Measurements from ENCODE around the gene SIGLEC14. TPM values are rescaled to one million over a fixed set of nuclear protein-coding genes. Genes with fewer than 3 reads are reported as not detected.
A peak's percentile ranks its signal among the peaks of the same experiment; 100 is the strongest.
"Not testable (repeated sequence)": the region's sequence is repeated elsewhere in the genome, so short reads cannot be mapped to it uniquely, and the experiment has no call there.

Gene SIGLEC14
- total RNA-seq, 1 experiment from 2014 or later: not detected

DNA sequence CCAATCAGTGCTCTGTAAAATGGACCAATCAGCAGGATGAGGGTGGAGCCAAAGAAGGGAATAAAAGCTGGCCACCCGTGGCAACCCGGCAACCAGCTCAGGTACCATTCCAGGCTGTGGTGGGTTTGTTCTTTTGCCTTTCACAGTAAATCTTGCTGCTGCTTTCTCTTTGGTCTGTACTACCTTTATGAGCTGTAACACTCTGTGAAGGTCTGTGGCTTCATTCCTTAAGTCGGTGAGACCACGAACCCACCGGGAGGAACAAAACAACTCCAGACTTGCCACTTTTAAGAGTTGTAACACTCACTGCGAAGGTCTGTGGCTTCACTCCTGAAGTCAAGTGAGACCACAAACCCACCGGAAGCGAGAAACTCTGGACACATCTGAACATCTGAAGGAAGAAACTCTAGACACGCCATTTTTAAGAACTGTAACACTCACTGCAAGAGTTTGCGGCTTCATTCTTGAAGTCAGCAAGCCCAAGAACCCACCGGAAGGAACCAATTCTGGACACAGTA lies 30.0 kb upstream of the SIGLEC14 start:
- TF ChIP-seq, protein P1, sequence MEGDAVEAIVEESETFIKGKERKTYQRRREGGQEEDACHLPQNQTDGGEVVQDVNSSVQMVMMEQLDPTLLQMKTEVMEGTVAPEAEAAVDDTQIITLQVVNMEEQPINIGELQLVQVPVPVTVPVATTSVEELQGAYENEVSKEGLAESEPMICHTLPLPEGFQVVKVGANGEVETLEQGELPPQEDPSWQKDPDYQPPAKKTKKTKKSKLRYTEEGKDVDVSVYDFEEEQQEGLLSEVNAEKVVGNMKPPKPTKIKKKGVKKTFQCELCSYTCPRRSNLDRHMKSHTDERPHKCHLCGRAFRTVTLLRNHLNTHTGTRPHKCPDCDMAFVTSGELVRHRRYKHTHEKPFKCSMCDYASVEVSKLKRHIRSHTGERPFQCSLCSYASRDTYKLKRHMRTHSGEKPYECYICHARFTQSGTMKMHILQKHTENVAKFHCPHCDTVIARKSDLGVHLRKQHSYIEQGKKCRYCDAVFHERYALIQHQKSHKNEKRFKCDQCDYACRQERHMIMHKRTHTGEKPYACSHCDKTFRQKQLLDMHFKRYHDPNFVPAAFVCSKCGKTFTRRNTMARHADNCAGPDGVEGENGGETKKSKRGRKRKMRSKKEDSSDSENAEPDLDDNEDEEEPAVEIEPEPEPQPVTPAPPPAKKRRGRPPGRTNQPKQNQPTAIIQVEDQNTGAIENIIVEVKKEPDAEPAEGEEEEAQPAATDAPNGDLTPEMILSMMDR (conservative IDR thresholded peaks at IDR 0.05; ENCODE audit: low read depth, low read length): no peak
- TF ChIP-seq EZH2 (IDR thresholded peaks at IDR 0.05; ENCODE audit: borderline replicate concordance, low read depth, low read length, poor library complexity, severe bottlenecking): no peak
- intact Hi-C loops (cut with micrococcal nuclease; ENCODE audit: unreplicated experiment): no loop called here
- Histone ChIP-seq H3K4me3 (ENCODE audit: low read depth, low read length, poor library complexity, severe bottlenecking) (no peak overlapping the region), H3K9me3 (ENCODE audit: low read depth, low read length, poor library complexity, severe bottlenecking) (no peaks in the 10 kb centered on the region), H3K27me3 (replicated peaks; ENCODE audit: insufficient read depth, low read depth, low read length, poor library complexity) (peaks cover 17% of the 10 kb centered on the region), H3K27ac (ENCODE audit: low read depth, low read length, poor library complexity, severe bottlenecking) (no peak overlapping the region), H3K36me3 (ENCODE audit: insufficient read depth, low read length, poor library complexity, severe bottlenecking) (no peaks in the 10 kb centered on the region), H3K4me1 (ENCODE audit: insufficient read depth, low read length, poor library complexity, severe bottlenecking) (peaks cover 4% of the 10 kb centered on the region)
- CTCF ChIA-PET: interaction anchor here (1.9 kb wide), 1 partner anchor 16 kb away, joined by 7 read pairs; no protein-coding TSS in a partner anchor
- no peak for DNase-seq (ENCODE audit: low spot score)
- BruUV-seq (replicated peaks): no TSS peak
- POLR2A ChIA-PET (ENCODE audit: low non-redundant PET): no interaction called here

DNA sequence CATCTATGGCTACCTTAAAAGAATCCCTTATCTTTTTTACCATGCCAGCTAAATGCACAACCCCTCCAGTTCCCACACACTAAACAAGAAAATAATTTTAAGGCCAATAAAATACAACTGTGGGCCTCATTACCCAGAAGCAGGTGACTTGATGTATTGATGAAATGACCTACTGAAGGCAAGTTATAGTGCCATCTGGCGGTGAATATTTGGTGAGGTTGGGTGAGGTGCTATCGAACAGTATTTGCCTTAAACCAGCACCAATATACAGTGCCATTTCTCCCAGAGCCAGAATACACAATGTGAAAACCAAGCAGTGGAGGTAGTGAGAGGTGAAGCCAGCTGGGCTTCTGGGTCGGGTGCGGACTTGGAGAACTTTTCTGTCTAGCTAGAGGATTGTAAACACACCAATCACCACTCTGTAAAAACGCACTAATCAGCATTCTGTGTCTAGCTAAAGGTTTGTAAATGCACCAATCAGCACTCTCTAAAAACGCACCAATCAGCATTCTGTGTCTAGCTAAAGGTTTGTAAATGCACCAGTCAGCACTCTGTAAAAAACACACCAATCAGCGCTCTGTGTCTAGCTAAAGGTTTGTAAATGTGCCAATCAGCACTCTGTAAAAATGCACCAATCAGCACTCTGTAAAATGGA lies 29.4 kb upstream of the SIGLEC14 start:
- BruUV-seq (replicated peaks); intact Hi-C loops (cut with micrococcal nuclease; ENCODE audit: unreplicated experiment): not testable (repeated sequence)
- peak; percentile 47 for DNase-seq (ENCODE audit: low spot score)

DNA sequence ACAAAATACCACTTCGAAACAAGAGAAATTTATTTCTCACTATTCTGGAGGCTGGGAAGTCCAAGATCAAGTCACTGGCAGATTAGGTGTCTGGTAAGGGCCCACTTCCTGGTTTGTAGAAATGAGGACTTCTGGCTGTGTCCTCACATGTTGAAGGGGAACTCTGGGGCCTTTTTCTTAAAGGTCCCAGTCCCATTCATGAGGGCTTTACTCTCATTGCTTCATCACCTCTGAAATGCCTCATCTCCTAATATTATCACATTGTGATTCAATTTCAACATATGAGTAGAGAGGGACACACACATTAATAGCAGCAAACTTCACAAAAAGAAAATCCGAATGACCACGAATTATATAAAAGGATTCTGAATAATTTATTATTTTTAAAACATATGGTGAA lies 21.6 kb upstream of the SIGLEC14 start:
- POLR2A ChIA-PET (ENCODE audit: low non-redundant PET): no interaction called here

More for the DNA sequence above, 29.4 kb upstream of the SIGLEC14 start:
- H3K4me1 ChIP-seq (ENCODE audit: insufficient read depth, low read length, poor library complexity, severe bottlenecking); H3K36me3 ChIP-seq (ENCODE audit: insufficient read depth, low read length, poor library complexity, severe bottlenecking); H3K4me3 ChIP-seq (ENCODE audit: low read depth, low read length, poor library complexity, severe bottlenecking); H3K27ac ChIP-seq (ENCODE audit: low read depth, low read length, poor library complexity, severe bottlenecking); H3K9me3 ChIP-seq (ENCODE audit: low read depth, low read length, poor library complexity, severe bottlenecking); POLR2A ChIA-PET (ENCODE audit: low non-redundant PET): not testable (repeated sequence)
- TF ChIP-seq, protein P1 (conservative IDR thresholded peaks at IDR 0.05; ENCODE audit: low read depth, low read length): peak; percentile 60
- CTCF ChIA-PET: interaction anchor here (1.9 kb wide), 1 partner anchor 15 kb away, joined by 7 read pairs; no protein-coding TSS in a partner anchor
- peaks cover 17% of the 10 kb centered on the region for H3K27me3 ChIP-seq (replicated peaks; ENCODE audit: insufficient read depth, low read depth, low read length, poor library complexity)

More for the DNA sequence above, 21.6 kb upstream of the SIGLEC14 start:
- H3K9me3 ChIP-seq (ENCODE audit: low read depth, low read length, poor library complexity, severe bottlenecking): no peaks in the 10 kb centered on the region
- BruUV-seq (replicated peaks): no TSS peak
- H3K27me3 ChIP-seq (replicated peaks; ENCODE audit: insufficient read depth, low read depth, low read length, poor library complexity): peaks cover 20% of the 10 kb centered on the region
- H3K36me3 ChIP-seq (ENCODE audit: insufficient read depth, low read length, poor library complexity, severe bottlenecking): no peaks in the 10 kb centered on the region
- CTCF ChIA-PET: no interaction called here
- TF ChIP-seq EZH2 (IDR thresholded peaks at IDR 0.05; ENCODE audit: borderline replicate concordance, low read depth, low read length, poor library complexity, severe bottlenecking): no peak
- TF ChIP-seq, protein P1 (conservative IDR thresholded peaks at IDR 0.05; ENCODE audit: low read depth, low read length): no peak
- H3K4me1 ChIP-seq (ENCODE audit: insufficient read depth, low read length, poor library complexity, severe bottlenecking): no peaks in the 10 kb centered on the region
- no peak overlapping the region for H3K4me3 ChIP-seq (ENCODE audit: low read depth, low read length, poor library complexity, severe bottlenecking)
- DNase-seq (ENCODE audit: low spot score): no peak
- H3K27ac ChIP-seq (ENCODE audit: low read depth, low read length, poor library complexity, severe bottlenecking): no peak overlapping the region
- intact Hi-C loops (cut with micrococcal nuclease; ENCODE audit: unreplicated experiment): loop anchor here (10.0 kb wide), 1 partner anchor 333 kb away; no protein-coding TSS in a partner anchor
